Measurements from ENCODE around the gene EFNA3.

The EFNA3 gene

GRCh38 chr1:155120253-155120652 is 41.6 kb downstream of the EFNA3 start:
- H3K27me3 ChIP-seq (ENCODE audit: control insufficient read depth, insufficient read depth, low read length), result no peaks in the 10 kb centered on the region
- H3K4me3 ChIP-seq (ENCODE audit: low read length), result no peak overlapping the region
- H3K9ac ChIP-seq (ENCODE audit: low read length), result no peak overlapping the region
- H3K36me3 ChIP-seq (ENCODE audit: control insufficient read depth, insufficient read depth, low read length), result no peaks in the 10 kb centered on the region
- H3K4me1 ChIP-seq (ENCODE audit: control insufficient read depth, insufficient read depth, low read length), result peaks cover 32% of the 10 kb centered on the region
- no peaks in the 10 kb centered on the region for H3K9me3 ChIP-seq (ENCODE audit: control insufficient read depth, low read length)

GRCh38 chr1:155121249-155121648 is 42.6 kb downstream of the EFNA3 start:
- Histone ChIP-seq H3K4me3 (ENCODE audit: low read length) (no peak overlapping the region), H3K27me3 (ENCODE audit: control insufficient read depth, insufficient read depth, low read length) (no peaks in the 10 kb centered on the region), H3K36me3 (ENCODE audit: control insufficient read depth, insufficient read depth, low read length) (no peaks in the 10 kb centered on the region), H3K4me1 (ENCODE audit: control insufficient read depth, insufficient read depth, low read length) (peaks cover 41% of the 10 kb centered on the region), H3K9me3 (ENCODE audit: control insufficient read depth, low read length) (no peaks in the 10 kb centered on the region), H3K9ac (ENCODE audit: low read length) (no peak overlapping the region)

GRCh38 chr1:155122308-155122707 is 43.7 kb downstream of the EFNA3 start:
- H3K9ac ChIP-seq (ENCODE audit: low read length), result no peak overlapping the region
- H3K27me3 ChIP-seq (ENCODE audit: control insufficient read depth, insufficient read depth, low read length), result no peaks in the 10 kb centered on the region
- H3K4me3 ChIP-seq (ENCODE audit: low read length), result no peak overlapping the region
- no peaks in the 10 kb centered on the region for H3K36me3 ChIP-seq (ENCODE audit: control insufficient read depth, insufficient read depth, low read length)
- H3K4me1 ChIP-seq (ENCODE audit: control insufficient read depth, insufficient read depth, low read length), result peaks cover 49% of the 10 kb centered on the region
- no peaks in the 10 kb centered on the region for H3K9me3 ChIP-seq (ENCODE audit: control insufficient read depth, low read length)

DNA sequence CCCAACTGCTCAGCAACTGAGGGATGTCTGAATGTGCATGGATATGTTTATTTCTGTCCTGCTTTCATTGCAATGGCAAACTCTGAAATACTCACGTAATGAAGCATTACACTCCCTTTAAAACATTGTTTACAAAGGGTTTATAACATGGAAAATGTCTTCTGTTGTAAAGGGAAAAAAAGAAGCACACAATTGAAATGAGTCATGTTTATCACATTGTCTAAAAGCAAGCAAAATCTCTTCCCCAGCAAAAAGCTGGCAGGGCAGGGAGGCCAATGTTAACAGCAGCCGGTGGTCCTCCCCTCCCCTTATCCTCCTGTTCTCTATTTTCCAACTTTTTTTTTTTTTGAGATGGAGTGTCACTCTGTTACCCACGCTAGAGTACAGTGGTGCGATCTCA is 45.2 kb downstream of the EFNA3 start:
- no peak overlapping the region for H3K4me3 ChIP-seq (ENCODE audit: low read length)
- no peaks in the 10 kb centered on the region for H3K27me3 ChIP-seq (ENCODE audit: control insufficient read depth, insufficient read depth, low read length)
- no peaks in the 10 kb centered on the region for H3K9me3 ChIP-seq (ENCODE audit: control insufficient read depth, low read length)
- no peaks in the 10 kb centered on the region for H3K36me3 ChIP-seq (ENCODE audit: control insufficient read depth, insufficient read depth, low read length)
- H3K4me1 ChIP-seq (ENCODE audit: control insufficient read depth, insufficient read depth, low read length), result peaks cover 49% of the 10 kb centered on the region
- no peak overlapping the region for H3K9ac ChIP-seq (ENCODE audit: low read length)

- H3K9ac ChIP-seq (ENCODE audit: low read length), result peak overlapping the region; percentile 19
- H3K4me3 ChIP-seq (ENCODE audit: low read length), result no peak overlapping the region
- peaks cover 59% of the 10 kb centered on the region for H3K4me1 ChIP-seq (ENCODE audit: control insufficient read depth, insufficient read depth, low read length)
- no peaks in the 10 kb centered on the region for H3K27me3 ChIP-seq (ENCODE audit: control insufficient read depth, insufficient read depth, low read length)
- no peaks in the 10 kb centered on the region for H3K9me3 ChIP-seq (ENCODE audit: control insufficient read depth, low read length)
- no peaks in the 10 kb centered on the region for H3K36me3 ChIP-seq (ENCODE audit: control insufficient read depth, insufficient read depth, low read length)
Observed at GRCh38 chr1:155124503-155125463, 46.1 kb downstream of the EFNA3 start.

GRCh38 chr1:155125511-155125945 is 46.9 kb downstream of the EFNA3 start:
- H3K27me3 ChIP-seq (ENCODE audit: control insufficient read depth, insufficient read depth, low read length), result no peaks in the 10 kb centered on the region
- H3K9me3 ChIP-seq (ENCODE audit: control insufficient read depth, low read length), result no peaks in the 10 kb centered on the region
- no peaks in the 10 kb centered on the region for H3K36me3 ChIP-seq (ENCODE audit: control insufficient read depth, insufficient read depth, low read length)
- no peak overlapping the region for H3K9ac ChIP-seq (ENCODE audit: low read length)
- H3K4me1 ChIP-seq (ENCODE audit: control insufficient read depth, insufficient read depth, low read length), result peaks cover 59% of the 10 kb centered on the region
- H3K4me3 ChIP-seq (ENCODE audit: low read length), result no peak overlapping the region

GRCh38 chr1:155125946-155126555 is 47.4 kb downstream of the EFNA3 start:
- H3K4me1 ChIP-seq (ENCODE audit: control insufficient read depth, insufficient read depth, low read length), result peaks cover 59% of the 10 kb centered on the region
- peak overlapping the region; percentile 34 for H3K4me3 ChIP-seq (ENCODE audit: low read length)

DNA sequence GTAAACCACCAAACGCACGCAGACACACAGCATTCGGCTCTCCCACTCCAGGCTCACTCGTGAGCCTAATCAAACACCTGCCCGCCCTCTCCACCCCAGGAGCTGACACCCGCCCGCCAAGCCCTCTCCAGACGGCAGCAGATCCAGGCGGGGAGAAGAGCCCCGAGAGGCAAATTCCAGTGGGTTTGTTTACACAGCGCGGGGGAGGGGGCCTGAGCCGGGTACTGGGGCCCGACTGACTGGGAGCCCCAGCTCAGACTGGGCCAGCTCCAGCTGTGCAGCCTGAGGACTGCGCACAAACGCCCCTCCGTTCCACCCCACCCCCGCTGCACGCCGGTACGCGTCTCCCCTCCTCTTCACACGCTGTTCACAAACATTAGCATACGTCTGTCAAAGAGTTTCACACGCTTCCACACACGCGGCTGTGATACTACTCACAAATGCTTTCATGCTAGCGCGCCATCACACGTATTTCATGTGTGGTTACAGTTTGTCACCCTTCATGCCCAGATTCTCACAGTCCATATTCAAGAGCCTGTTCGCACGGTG is 48.0 kb downstream of the EFNA3 start:
- Histone ChIP-seq H3K36me3 (ENCODE audit: control insufficient read depth, insufficient read depth, low read length) (peaks cover 1% of the 10 kb centered on the region), H3K27me3 (ENCODE audit: control insufficient read depth, insufficient read depth, low read length) (no peaks in the 10 kb centered on the region), H3K9me3 (ENCODE audit: control insufficient read depth, low read length) (no peaks in the 10 kb centered on the region), H3K9ac (ENCODE audit: low read length) (peak overlapping the region; percentile 67), H3K4me3 (ENCODE audit: low read length) (peak overlapping the region; percentile 34), H3K4me1 (ENCODE audit: control insufficient read depth, insufficient read depth, low read length) (peaks cover 58% of the 10 kb centered on the region)

More at GRCh38 chr1:155125946-155126555, 47.4 kb downstream of the EFNA3 start:
- H3K36me3 ChIP-seq (ENCODE audit: control insufficient read depth, insufficient read depth, low read length), result no peaks in the 10 kb centered on the region
- no peaks in the 10 kb centered on the region for H3K27me3 ChIP-seq (ENCODE audit: control insufficient read depth, insufficient read depth, low read length)
- peak overlapping the region; percentile 67 for H3K9ac ChIP-seq (ENCODE audit: low read length)
- H3K9me3 ChIP-seq (ENCODE audit: control insufficient read depth, low read length), result no peaks in the 10 kb centered on the region

DNA sequence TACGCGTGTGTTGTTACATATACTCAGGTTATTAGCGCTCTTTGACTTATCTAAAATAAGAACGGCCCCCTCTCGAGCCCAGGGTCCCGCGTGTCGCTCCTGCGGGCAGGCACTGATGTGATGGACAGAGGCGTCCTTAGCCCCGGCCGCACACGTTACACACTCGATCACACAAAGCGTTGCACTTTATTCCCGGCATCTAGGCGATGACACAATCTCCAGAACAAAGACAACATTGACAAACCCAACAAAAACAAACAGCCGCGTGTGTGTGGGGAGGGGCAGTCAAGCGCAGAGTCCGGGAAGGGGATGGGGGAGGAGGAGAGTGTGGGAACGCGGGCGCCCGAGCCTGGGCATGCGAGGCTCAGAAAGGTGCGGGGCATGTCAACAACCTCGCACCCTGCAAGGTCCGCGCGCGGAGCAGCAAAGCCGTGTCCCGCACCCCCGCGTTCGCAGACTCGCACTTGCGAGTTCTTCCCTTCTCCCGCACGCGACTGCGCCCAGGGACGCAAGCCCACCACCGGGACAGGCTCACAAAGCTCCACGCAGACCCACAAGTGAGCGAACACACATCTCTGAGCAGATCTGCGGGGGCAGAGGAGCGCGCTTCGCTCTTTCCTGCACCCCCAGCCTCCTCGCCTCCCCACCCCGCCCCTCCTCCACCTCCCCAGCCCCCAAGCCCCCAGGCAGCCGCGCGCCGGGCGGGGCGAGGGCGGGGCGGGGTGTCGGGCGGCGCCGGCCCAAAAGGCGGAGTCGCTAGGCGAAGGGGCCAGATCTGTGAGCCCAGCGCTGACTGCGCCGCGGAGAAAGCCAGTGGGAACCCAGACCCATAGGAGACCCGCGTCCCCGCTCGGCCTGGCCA is 48.7 kb downstream of the EFNA3 start, which contains the start of gene EFNA1:
EFNA1 (plus strand) TSS at position 772 of the 862 bp plus-strand sequence. CDS start 102 bp downstream, outside the sequence.
- no peaks in the 10 kb centered on the region for H3K27me3 ChIP-seq (ENCODE audit: control insufficient read depth, insufficient read depth, low read length)
- H3K9me3 ChIP-seq (ENCODE audit: control insufficient read depth, low read length), result no peaks in the 10 kb centered on the region
- H3K4me1 ChIP-seq (ENCODE audit: control insufficient read depth, insufficient read depth, low read length), result peaks cover 61% of the 10 kb centered on the region
- peaks cover 4% of the 10 kb centered on the region for H3K36me3 ChIP-seq (ENCODE audit: control insufficient read depth, insufficient read depth, low read length)
- peak within 1 kb of the TSS; percentile 90 for H3K4me3 ChIP-seq (ENCODE audit: low read length)
- H3K9ac ChIP-seq (ENCODE audit: low read length), result peak within 1 kb of the TSS; percentile 96

GRCh38 chr1:155127967-155128754 is 49.5 kb downstream of the EFNA3 start:
- Histone ChIP-seq H3K4me3 (ENCODE audit: low read length) (peak overlapping the region; percentile 90), H3K4me1 (ENCODE audit: control insufficient read depth, insufficient read depth, low read length) (peaks cover 62% of the 10 kb centered on the region), H3K36me3 (ENCODE audit: control insufficient read depth, insufficient read depth, low read length) (peaks cover 4% of the 10 kb centered on the region), H3K9me3 (ENCODE audit: control insufficient read depth, low read length) (no peaks in the 10 kb centered on the region), H3K9ac (ENCODE audit: low read length) (peak overlapping the region; percentile 96), H3K27me3 (ENCODE audit: control insufficient read depth, insufficient read depth, low read length) (no peaks in the 10 kb centered on the region)
